GM23338 (cell line): ENCODE results near the gene ANKRD63. TPM values are rescaled to one million over a fixed set of nuclear protein-coding genes. Genes with fewer than 3 reads are reported as not detected.

Source experiments
- ATAC-seq: fragments of 200-7000 bp; cut with Tn5 transposase; 3 replicates; pipeline ENCODE4 v1.9.1; 2020
- DNase-seq: peaks from one replicate; pipeline ENCODE4 v3.0.0-alpha.2; 2015; ENCODE audit warnings: low spot score
- H2AFZ ChIP-seq: fragments of 200-600 bp; sonication (generic); 2 replicates; pipeline ENCODE4 v1.8.0; 2016; ENCODE audit warnings: antibody characterized with exemption, mild to moderate bottlenecking, moderate library complexity
- H3F3A ChIP-seq: fragments of 200-600 bp; sonication (generic); replicated peaks from 2 replicates; pipeline ENCODE4 v1.8.0; 2017; ENCODE audit warnings: antibody characterized with exemption, mixed run types, low read depth
- H3K27ac ChIP-seq: fragments of 200-600 bp; sonication (generic); 2 replicates; pipeline ENCODE4 v1.6.1; 2016; ENCODE audit warnings: low read depth
- H3K27me3 ChIP-seq: fragments of 200-600 bp; sonication (generic); 2 replicates; pipeline ENCODE4 v1.8.0; 2016; ENCODE audit warnings: mild to moderate bottlenecking, mixed run types, moderate library complexity; ENCODE audit not compliant: insufficient read depth
- H3K36me3 ChIP-seq: fragments of 200-600 bp; sonication (generic); 2 replicates; pipeline ENCODE4 v1.8.0; 2016; ENCODE audit warnings: mild to moderate bottlenecking; ENCODE audit not compliant: insufficient read depth
- H3K4me1 ChIP-seq: fragments of 200-600 bp; sonication (generic); 2 replicates; pipeline ENCODE4 v1.8.0; 2016; ENCODE audit warnings: mild to moderate bottlenecking, moderate library complexity; ENCODE audit not compliant: insufficient read depth
- H3K4me2 ChIP-seq: fragments of 200-600 bp; sonication (generic); 2 replicates; pipeline ENCODE4 v1.7.1; 2017; ENCODE audit warnings: mixed run types
- H3K4me3 ChIP-seq: fragments of 200-600 bp; sonication (generic); 2 replicates; pipeline ENCODE4 v1.6.1; 2016; ENCODE audit warnings: mixed run types
- H3K79me2 ChIP-seq: fragments of 200-600 bp; sonication (generic); replicated peaks from 2 replicates; pipeline ENCODE4 v1.8.0; 2017; ENCODE audit warnings: mild to moderate bottlenecking; ENCODE audit not compliant: insufficient read depth
- H3K9me2 ChIP-seq: fragments of 200-600 bp; sonication (generic); 2 replicates; pipeline ENCODE4 v1.8.0; 2017; ENCODE audit not compliant: insufficient read depth
- H4K20me1 ChIP-seq: fragments of 200-600 bp; sonication (generic); replicated peaks from 2 replicates; pipeline ENCODE4 v1.8.0; 2017; ENCODE audit warnings: mild to moderate bottlenecking; ENCODE audit not compliant: insufficient read depth
- H3K27ac Mint-ChIP-seq: 2 replicates; pipeline ENCODE4 v1.8.0; 2020; ENCODE audit warnings: inconsistent platforms, mild to moderate bottlenecking, moderate library complexity, mixed read lengths
- H3K27me3 Mint-ChIP-seq: 3 replicates; pipeline ENCODE4 v1.8.0; 2022; ENCODE audit warnings: low read depth, mild to moderate bottlenecking, moderate library complexity, mixed read lengths, inconsistent platforms; ENCODE audit not compliant: insufficient read depth, poor library complexity
- H3K36me3 Mint-ChIP-seq: 3 replicates; pipeline ENCODE4 v1.8.0; 2021; ENCODE audit warnings: low read depth, mild to moderate bottlenecking, inconsistent platforms, moderate library complexity, mixed read lengths
- H3K4me1 Mint-ChIP-seq: 3 replicates; pipeline ENCODE4 v1.8.0; 2020; ENCODE audit warnings: mild to moderate bottlenecking, inconsistent platforms, mixed read lengths
- H3K4me3 Mint-ChIP-seq: 3 replicates; pipeline ENCODE4 v1.8.0; 2021; ENCODE audit warnings: moderate library complexity, mild to moderate bottlenecking, inconsistent platforms, mixed read lengths
- H3K9me3 Mint-ChIP-seq: 3 replicates; pipeline ENCODE4 v1.8.0; 2020; ENCODE audit warnings: moderate library complexity, mild to moderate bottlenecking, inconsistent platforms, mixed read lengths
- CREB1 ChIP-seq: fragments of 250-450 bp; sonication (Bioruptor Pico); IDR thresholded peaks from 2 replicates; pipeline ENCODE4 v1.5.0; 2020; ENCODE audit warnings: low read depth, mild to moderate bottlenecking, moderate library complexity
- EZH2phosphoT487 ChIP-seq: fragments of 200-600 bp; sonication (generic); IDR thresholded peaks from one replicate; pipeline ENCODE4 v1.8.1; 2018; ENCODE audit warnings: antibody characterized with exemption; ENCODE audit not compliant: unreplicated experiment
- JUNB ChIP-seq: IDR thresholded peaks from one replicate; pipeline ENCODE4 v1.6.1; 2016; ENCODE audit warnings: antibody characterized with exemption; ENCODE audit not compliant: unreplicated experiment
- NANOG ChIP-seq: IDR thresholded peaks from 2 replicates; pipeline ENCODE4 v1.6.1; 2016; ENCODE audit warnings: antibody characterized with exemption, borderline replicate concordance
- POLR2AphosphoS5 ChIP-seq: IDR thresholded peaks from 2 replicates; pipeline ENCODE4 v1.6.1; 2016; ENCODE audit warnings: antibody characterized with exemption, low read depth
- STAT1 ChIP-seq: IDR thresholded peaks from one replicate; pipeline ENCODE4 v1.6.1; 2016; ENCODE audit warnings: antibody characterized with exemption; ENCODE audit not compliant: unreplicated experiment
- ZNF331 ChIP-seq: fragments of 250-450 bp; sonication (Bioruptor Pico); IDR thresholded peaks from 2 replicates; pipeline ENCODE4 v1.5.0; 2020; ENCODE audit warnings: low read depth, mild to moderate bottlenecking, moderate library complexity
- ZNF462 ChIP-seq: fragments of 250-450 bp; sonication (Bioruptor Pico); IDR thresholded peaks from 2 replicates; pipeline ENCODE4 v1.5.0; 2020; ENCODE audit warnings: mild to moderate bottlenecking, moderate library complexity
- polyA plus RNA-seq: library from polyadenylated mRNA; unstranded; fragments of >200 nt; fragmentation: Nextera tagmentation; extraction: Ambion mirVana; gene quantifications from 2 replicates; pipeline ENCODE4 v1.2.1, GENCODE V29; 2016
- total RNA-seq: library from RNA; depleted of rRNA; stranded (reverse); fragments of >200 nt; shearing (Covaris generic); gene quantifications from 2 replicates; pipeline ENCODE4 v1.2.3, GENCODE V29; 2014
- TF ChIP-seq, protein P1 (sequence below): IDR thresholded peaks from 2 replicates; pipeline ENCODE4 v1.6.1; 2016; ENCODE audit warnings: antibody characterized with exemption
- TF ChIP-seq, protein P2 (sequence below): IDR thresholded peaks from one replicate; pipeline ENCODE4 v1.6.1; 2018; ENCODE audit warnings: antibody characterized with exemption; ENCODE audit not compliant: unreplicated experiment
- TF ChIP-seq, protein P3 (sequence below), 2 experiments: fragments of 200-600 bp in 1 of 2; sonication (generic) in 1 of 2; conservative IDR thresholded peaks; 2 replicates each; pipeline versions ENCODE4 v1.5.1 to v1.6.1; 2016 to 2017; ENCODE audit warnings: antibody characterized with exemption in 2 of 2, low read depth in 2 of 2, mild to moderate bottlenecking in 2 of 2, moderate library complexity in 1 of 2

The ANKRD63 gene
- total and polyA plus RNA-seq, 2 experiments from 2014 or later, result 0.59 TPM; not detected in 1

GRCh38 chr15:40285151-40285550, 2.3 kb upstream of the ANKRD63 start:
- Mint-ChIP-seq H3K4me1 (peaks cover 49% of the 10 kb centered on the region), H3K9me3 (no peaks in the 10 kb centered on the region), H3K27me3 (peaks cover 65% of the 10 kb centered on the region), H3K4me3 (no peak overlapping the region; the same call in 2 of the 3 replicates), H3K27ac (no peak overlapping the region), H3K36me3 (peaks cover 2% of the 10 kb centered on the region; the same call in 1 of the 3 replicates)
- H4K20me1 ChIP-seq, result no peaks in the 10 kb centered on the region
- no peak overlapping the region for H3K4me3 ChIP-seq
- TF ChIP-seq CREB1 (no peak), STAT1 (no peak), EZH2phosphoT487 (no peak), NANOG (no peak), ZNF462 (CRISPR knock-in tag) (no peak), POLR2AphosphoS5 (no peak), ZNF331 (no peak), JUNB (no peak)
- TF ChIP-seq, protein P1, sequence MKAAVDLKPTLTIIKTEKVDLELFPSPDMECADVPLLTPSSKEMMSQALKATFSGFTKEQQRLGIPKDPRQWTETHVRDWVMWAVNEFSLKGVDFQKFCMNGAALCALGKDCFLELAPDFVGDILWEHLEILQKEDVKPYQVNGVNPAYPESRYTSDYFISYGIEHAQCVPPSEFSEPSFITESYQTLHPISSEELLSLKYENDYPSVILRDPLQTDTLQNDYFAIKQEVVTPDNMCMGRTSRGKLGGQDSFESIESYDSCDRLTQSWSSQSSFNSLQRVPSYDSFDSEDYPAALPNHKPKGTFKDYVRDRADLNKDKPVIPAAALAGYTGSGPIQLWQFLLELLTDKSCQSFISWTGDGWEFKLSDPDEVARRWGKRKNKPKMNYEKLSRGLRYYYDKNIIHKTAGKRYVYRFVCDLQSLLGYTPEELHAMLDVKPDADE, result no peak
- TF ChIP-seq, protein P2, sequence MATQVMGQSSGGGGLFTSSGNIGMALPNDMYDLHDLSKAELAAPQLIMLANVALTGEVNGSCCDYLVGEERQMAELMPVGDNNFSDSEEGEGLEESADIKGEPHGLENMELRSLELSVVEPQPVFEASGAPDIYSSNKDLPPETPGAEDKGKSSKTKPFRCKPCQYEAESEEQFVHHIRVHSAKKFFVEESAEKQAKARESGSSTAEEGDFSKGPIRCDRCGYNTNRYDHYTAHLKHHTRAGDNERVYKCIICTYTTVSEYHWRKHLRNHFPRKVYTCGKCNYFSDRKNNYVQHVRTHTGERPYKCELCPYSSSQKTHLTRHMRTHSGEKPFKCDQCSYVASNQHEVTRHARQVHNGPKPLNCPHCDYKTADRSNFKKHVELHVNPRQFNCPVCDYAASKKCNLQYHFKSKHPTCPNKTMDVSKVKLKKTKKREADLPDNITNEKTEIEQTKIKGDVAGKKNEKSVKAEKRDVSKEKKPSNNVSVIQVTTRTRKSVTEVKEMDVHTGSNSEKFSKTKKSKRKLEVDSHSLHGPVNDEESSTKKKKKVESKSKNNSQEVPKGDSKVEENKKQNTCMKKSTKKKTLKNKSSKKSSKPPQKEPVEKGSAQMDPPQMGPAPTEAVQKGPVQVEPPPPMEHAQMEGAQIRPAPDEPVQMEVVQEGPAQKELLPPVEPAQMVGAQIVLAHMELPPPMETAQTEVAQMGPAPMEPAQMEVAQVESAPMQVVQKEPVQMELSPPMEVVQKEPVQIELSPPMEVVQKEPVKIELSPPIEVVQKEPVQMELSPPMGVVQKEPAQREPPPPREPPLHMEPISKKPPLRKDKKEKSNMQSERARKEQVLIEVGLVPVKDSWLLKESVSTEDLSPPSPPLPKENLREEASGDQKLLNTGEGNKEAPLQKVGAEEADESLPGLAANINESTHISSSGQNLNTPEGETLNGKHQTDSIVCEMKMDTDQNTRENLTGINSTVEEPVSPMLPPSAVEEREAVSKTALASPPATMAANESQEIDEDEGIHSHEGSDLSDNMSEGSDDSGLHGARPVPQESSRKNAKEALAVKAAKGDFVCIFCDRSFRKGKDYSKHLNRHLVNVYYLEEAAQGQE, result no peak
- TF ChIP-seq, protein P3, sequence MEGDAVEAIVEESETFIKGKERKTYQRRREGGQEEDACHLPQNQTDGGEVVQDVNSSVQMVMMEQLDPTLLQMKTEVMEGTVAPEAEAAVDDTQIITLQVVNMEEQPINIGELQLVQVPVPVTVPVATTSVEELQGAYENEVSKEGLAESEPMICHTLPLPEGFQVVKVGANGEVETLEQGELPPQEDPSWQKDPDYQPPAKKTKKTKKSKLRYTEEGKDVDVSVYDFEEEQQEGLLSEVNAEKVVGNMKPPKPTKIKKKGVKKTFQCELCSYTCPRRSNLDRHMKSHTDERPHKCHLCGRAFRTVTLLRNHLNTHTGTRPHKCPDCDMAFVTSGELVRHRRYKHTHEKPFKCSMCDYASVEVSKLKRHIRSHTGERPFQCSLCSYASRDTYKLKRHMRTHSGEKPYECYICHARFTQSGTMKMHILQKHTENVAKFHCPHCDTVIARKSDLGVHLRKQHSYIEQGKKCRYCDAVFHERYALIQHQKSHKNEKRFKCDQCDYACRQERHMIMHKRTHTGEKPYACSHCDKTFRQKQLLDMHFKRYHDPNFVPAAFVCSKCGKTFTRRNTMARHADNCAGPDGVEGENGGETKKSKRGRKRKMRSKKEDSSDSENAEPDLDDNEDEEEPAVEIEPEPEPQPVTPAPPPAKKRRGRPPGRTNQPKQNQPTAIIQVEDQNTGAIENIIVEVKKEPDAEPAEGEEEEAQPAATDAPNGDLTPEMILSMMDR (conservative IDR thresholded peaks at IDR 0.05; ENCODE audit: low read depth in 2 of 2), result no peak
- H3K9me2 ChIP-seq, result no peaks in the 10 kb centered on the region
- H3K36me3 ChIP-seq, result no peaks in the 10 kb centered on the region
- H2AFZ ChIP-seq, result no peak overlapping the region
- DNase-seq, result no peak
- peaks cover 29% of the 10 kb centered on the region for H3K4me1 ChIP-seq
- no peaks in the 10 kb centered on the region for H3K79me2 ChIP-seq
- H3K4me2 ChIP-seq, result peak overlapping the region; percentile 40; the same call in 1 of the 2 replicates
- H3K27ac ChIP-seq, result no peak overlapping the region
- ATAC-seq, result no peak
- peaks cover 84% of the 10 kb centered on the region for H3K27me3 ChIP-seq
- H3F3A ChIP-seq, result peaks cover 21% of the 10 kb centered on the region; the same call in 1 of the 2 replicates
